PC-9 (cell line): Measurements from ENCODE around the gene VWA3B. TPM values are rescaled to one million over a fixed set of nuclear protein-coding genes. Genes with fewer than 3 reads are reported as not detected.

Source experiments
- BruUV-seq: library from RNA; stranded (reverse); fragments of 400-500 nt; replicated peaks from 2 replicates; lab custom pipeline; 2021; lab: Mats Ljungman, UMichigan
- CTCF ChIA-PET: fragments of 300-600 bp; sonication (Branson Sonifier 250); formaldehyde crosslinking; loops from one replicate; lab custom pipeline; 2022; ENCODE audit warnings: antibody characterized with exemption; lab: Charles Lee
- POLR2A ChIA-PET: fragments of 300-600 bp; sonication (Branson Sonifier 250); formaldehyde crosslinking; loops from one replicate; lab custom pipeline; 2022; ENCODE audit warnings: antibody characterized with exemption; ENCODE audit not compliant: unreplicated experiment; lab: Charles Lee
- DNase-seq, 2 experiments: peaks; one replicate each; pipeline versions ENCODE4 v3.0.0 to v3.0.0-alpha.2; 2015 to 2022; ENCODE audit warnings: mixed read lengths in 1 of 2
- H2AFZ ChIP-seq: fragments of 200-600 bp; sonication (generic); 2 replicates; pipeline ENCODE4 v1.8.1; 2017; ENCODE audit warnings: antibody characterized with exemption
- H3F3A ChIP-seq: fragments of 200-600 bp; sonication (generic); 2 replicates; pipeline ENCODE4 v1.8.1; 2017; ENCODE audit warnings: antibody characterized with exemption, mild to moderate bottlenecking, low read depth; ENCODE audit not compliant: insufficient read depth
- H3K27ac ChIP-seq: fragments of 200-600 bp; sonication (generic); 2 replicates; pipeline ENCODE4 v1.6.1; 2016; ENCODE audit warnings: mixed run types
- H3K27me3 ChIP-seq: fragments of 200-600 bp; sonication (generic); 2 replicates; pipeline ENCODE4 v1.6.1; 2016; ENCODE audit warnings: low read depth, mixed run types; ENCODE audit not compliant: insufficient read depth
- H3K36me3 ChIP-seq: fragments of 200-600 bp; sonication (generic); 2 replicates; pipeline ENCODE4 v1.6.1; 2016; ENCODE audit warnings: low read depth, mixed run types
- H3K4me1 ChIP-seq: fragments of 200-600 bp; sonication (generic); replicated peaks from 2 replicates; pipeline ENCODE4 v1.6.1; 2016; ENCODE audit warnings: mixed run types; ENCODE audit not compliant: insufficient read depth
- H3K4me2 ChIP-seq: fragments of 200-600 bp; sonication (generic); 2 replicates; pipeline ENCODE4 v1.6.1; 2017; ENCODE audit warnings: mixed run types
- H3K4me3 ChIP-seq: fragments of 200-600 bp; sonication (generic); 2 replicates; pipeline ENCODE4 v1.6.1; 2016; ENCODE audit warnings: mixed run types
- H3K79me2 ChIP-seq: fragments of 200-600 bp; sonication (generic); 2 replicates; pipeline ENCODE4 v1.6.1; 2017; ENCODE audit warnings: low read depth, mixed run types
- H3K9me2 ChIP-seq: fragments of 200-600 bp; sonication (generic); 2 replicates; pipeline ENCODE4 v1.8.1; 2017; ENCODE audit warnings: mild to moderate bottlenecking; ENCODE audit not compliant: insufficient read depth
- H3K9me3 ChIP-seq: fragments of 200-600 bp; sonication (generic); 2 replicates; pipeline ENCODE4 v1.8.1; 2016; ENCODE audit warnings: low read depth; ENCODE audit not compliant: insufficient read depth
- H4K20me1 ChIP-seq: fragments of 200-600 bp; sonication (generic); 2 replicates; pipeline ENCODE4 v1.8.1; 2017; ENCODE audit not compliant: insufficient read depth
- CTCF ChIP-seq: fragments of 200-600 bp; sonication (generic); conservative IDR thresholded peaks from 2 replicates; pipeline ENCODE4 v1.6.1; 2017; ENCODE audit warnings: mixed run types, antibody characterized with exemption, mild to moderate bottlenecking, moderate library complexity
- EZH2 ChIP-seq: fragments of 200-600 bp; sonication (generic); IDR thresholded peaks from 2 replicates; pipeline ENCODE4 v1.8.0; 2017; ENCODE audit warnings: antibody characterized with exemption, low read depth
- intact Hi-C: fragments of 100-400 bp; cut with micrococcal nuclease; formaldehyde crosslinking; loops from one replicate; pipeline ENCODE4 v1.10.0; 2022; ENCODE audit not compliant: unreplicated experiment
- total RNA-seq: library from RNA; stranded (reverse); gene quantifications from 2 replicates; pipeline ENCODE4 v1.2.3, GENCODE V29; 2021

VWA3B gene
- total RNA-seq, 1 experiment from 2014 or later, result not detected

GRCh38 chr2:98240786-98241398 is 153.9 kb downstream of the VWA3B start:
- no peaks in the 10 kb centered on the region for H3K36me3 ChIP-seq
- H3K27ac ChIP-seq, result no peak overlapping the region
- TF ChIP-seq CTCF, result no peak
- H3K9me2 ChIP-seq, result 0 out of 2 replicates have a peak, but pooled peaks cover 5% of the 10 kb centered on the region
- no peaks in the 10 kb centered on the region for H3K27me3 ChIP-seq
- ChIA-PET CTCF (no interaction called here), POLR2A (no interaction called here)
- no peaks in the 10 kb centered on the region for H3K9me3 ChIP-seq
- H3F3A ChIP-seq, result no peaks in the 10 kb centered on the region
- peak overlapping the region; percentile 46 for H3K4me2 ChIP-seq
- no peaks in the 10 kb centered on the region for H4K20me1 ChIP-seq
- peak in 1 of 2 experiments; percentile 58 for DNase-seq
- H3K79me2 ChIP-seq, result no peaks in the 10 kb centered on the region
- peak overlapping the region; percentile 53; the same call in 1 of the 2 replicates for H2AFZ ChIP-seq
- intact Hi-C loops, result no loop called here
- no TSS peak for BruUV-seq
- H3K4me3 ChIP-seq, result no peak overlapping the region
- peaks cover 8% of the 10 kb centered on the region for H3K4me1 ChIP-seq

- no peaks in the 10 kb centered on the region for H3K27me3 ChIP-seq
- no peaks in the 10 kb centered on the region for H3K36me3 ChIP-seq
- H2AFZ ChIP-seq, result no peak overlapping the region
- H3K27ac ChIP-seq, result no peak overlapping the region
- peaks cover 8% of the 10 kb centered on the region for H3K4me1 ChIP-seq
- H3F3A ChIP-seq, result no peaks in the 10 kb centered on the region
- TF ChIP-seq CTCF, result no peak
- no peak for TF ChIP-seq EZH2
- H3K4me2 ChIP-seq, result no peak overlapping the region
- ChIA-PET CTCF (no interaction called here), POLR2A (no interaction called here)
- H4K20me1 ChIP-seq, result no peaks in the 10 kb centered on the region
- H3K9me3 ChIP-seq, result no peaks in the 10 kb centered on the region
- no peak overlapping the region for H3K4me3 ChIP-seq
- no TSS peak for BruUV-seq
- 0 out of 2 replicates have a peak, but pooled peaks cover 5% of the 10 kb centered on the region for H3K9me2 ChIP-seq
- intact Hi-C loops, result no loop called here
- no peaks in the 10 kb centered on the region for H3K79me2 ChIP-seq
- no peak for DNase-seq
Observed at GRCh38 chr2:98241592-98241991, 154.6 kb downstream of the VWA3B start.

GRCh38 chr2:98242003-98242402 is 155.0 kb downstream of the VWA3B start:
- peaks cover 8% of the 10 kb centered on the region for H3K4me1 ChIP-seq
- ChIA-PET POLR2A (no interaction called here), CTCF (no interaction called here)
- H2AFZ ChIP-seq, result no peak overlapping the region
- no peaks in the 10 kb centered on the region for H3F3A ChIP-seq
- no peak for DNase-seq
- no peaks in the 10 kb centered on the region for H3K79me2 ChIP-seq
- H3K36me3 ChIP-seq, result no peaks in the 10 kb centered on the region
- no peak overlapping the region for H3K4me3 ChIP-seq
- H4K20me1 ChIP-seq, result no peaks in the 10 kb centered on the region
- intact Hi-C loops, result no loop called here
- BruUV-seq, result no TSS peak
- H3K9me3 ChIP-seq, result peaks cover 3% of the 10 kb centered on the region; the same call in 1 of the 2 replicates
- TF ChIP-seq EZH2, result no peak
- no peak for TF ChIP-seq CTCF
- no peaks in the 10 kb centered on the region for H3K27me3 ChIP-seq
- H3K9me2 ChIP-seq, result 0 out of 2 replicates have a peak, but pooled peaks cover 5% of the 10 kb centered on the region
- H3K4me2 ChIP-seq, result no peak overlapping the region
- no peak overlapping the region for H3K27ac ChIP-seq
